GM19395 (cell line): ENCODE measurements around the gene MAML2.
A peak's percentile ranks its signal among the peaks of the same experiment; 100 is the strongest.

ENCODE experiments used
- ATAC-seq: cut with Tn5 transposase; IDR thresholded peaks from one replicate; pipeline ENCODE4 v1.9.1; 2021; ENCODE audit warnings: mild to moderate bottlenecking, moderate library complexity; ENCODE audit not compliant: unreplicated experiment

Gene MAML2

DNA sequence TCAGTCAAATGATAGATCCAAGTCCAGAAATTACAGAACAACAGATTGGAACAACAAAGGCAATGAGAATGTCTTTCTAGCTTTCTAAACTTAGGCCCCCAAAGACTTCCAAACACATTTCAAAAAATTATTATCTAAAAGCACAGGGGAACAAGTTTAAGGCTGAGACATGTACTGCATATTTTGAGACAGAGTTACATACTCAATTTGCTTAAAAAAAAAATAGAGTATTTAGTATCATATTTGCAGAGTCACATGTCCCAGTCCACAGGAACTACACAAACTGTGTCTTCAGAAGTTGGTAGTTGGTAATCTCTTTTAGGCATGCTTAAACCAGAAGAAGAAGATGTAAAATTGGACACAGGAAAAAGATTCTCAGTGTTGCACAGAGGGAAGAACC is 127.2 kb downstream of the MAML2 start:
- ATAC-seq, result no peak

DNA sequence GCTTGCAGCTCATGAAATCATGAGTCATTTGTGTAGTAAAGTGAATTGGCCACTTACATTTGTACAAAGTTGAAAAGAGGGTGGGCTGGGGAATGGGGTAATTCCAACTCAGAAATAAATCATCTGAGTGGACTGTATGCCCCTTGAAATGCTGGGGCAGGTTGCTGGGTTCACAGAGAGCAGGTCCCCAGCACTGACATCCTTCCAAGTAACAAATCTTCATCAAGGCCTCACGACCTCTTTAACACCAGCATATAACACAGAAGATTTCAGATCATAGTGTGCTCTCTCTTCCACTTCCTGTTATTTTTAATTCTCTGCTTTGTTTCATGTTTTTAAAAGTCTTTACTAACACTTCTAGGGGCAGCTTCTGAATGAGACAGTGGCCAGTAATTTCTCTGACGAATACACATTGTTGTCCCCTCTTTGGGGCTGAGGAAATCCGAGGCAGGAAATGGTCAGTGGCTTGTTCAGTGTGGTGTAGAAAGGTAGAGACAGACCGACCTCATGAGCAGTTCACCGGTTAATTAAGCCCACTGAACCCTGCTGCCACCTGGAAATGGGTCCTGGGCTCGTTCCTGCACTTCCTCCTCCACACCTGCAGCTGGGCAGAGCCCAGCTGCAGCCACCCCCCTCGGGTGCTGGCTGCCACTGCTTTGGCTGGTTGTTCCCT is 127.7 kb downstream of the MAML2 start:
- peak; percentile 86 for ATAC-seq

DNA sequence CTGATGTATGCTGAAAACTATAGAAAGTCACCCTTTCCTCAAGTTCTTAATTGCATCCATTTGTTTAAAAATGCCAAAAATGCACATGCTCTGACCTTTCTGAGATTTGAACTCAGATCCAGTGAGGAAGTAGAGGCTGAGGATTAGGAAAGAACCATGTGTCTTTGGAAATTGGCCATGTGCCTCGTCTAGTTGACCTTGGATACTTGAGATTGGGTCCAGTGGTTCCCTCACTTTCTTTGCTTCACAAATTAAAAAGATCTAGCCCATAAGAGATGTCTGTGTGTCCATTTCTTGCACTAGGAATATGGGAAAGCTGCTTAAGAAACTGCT is 128.3 kb downstream of the MAML2 start:
- ATAC-seq, result no peak

DNA sequence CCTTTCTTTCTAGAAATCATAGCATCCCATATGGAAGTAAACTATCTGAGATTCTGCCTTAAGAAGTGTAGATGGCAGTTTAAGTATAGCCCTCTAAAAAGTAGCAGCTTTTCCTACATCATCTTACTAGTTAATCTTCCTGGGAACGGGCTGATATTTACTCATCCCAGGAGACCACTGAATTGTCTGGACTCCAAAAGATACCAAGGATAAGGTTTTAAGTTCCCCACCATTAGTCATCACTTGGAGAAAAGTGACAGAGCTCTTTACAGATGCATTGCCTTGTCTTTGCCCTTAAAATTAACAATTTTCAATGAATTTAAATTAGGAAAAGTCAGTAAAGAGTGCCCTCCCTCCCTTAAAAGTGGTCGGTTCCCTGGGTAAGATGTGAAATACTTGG is 129.5 kb downstream of the MAML2 start:
- no peak for ATAC-seq

DNA sequence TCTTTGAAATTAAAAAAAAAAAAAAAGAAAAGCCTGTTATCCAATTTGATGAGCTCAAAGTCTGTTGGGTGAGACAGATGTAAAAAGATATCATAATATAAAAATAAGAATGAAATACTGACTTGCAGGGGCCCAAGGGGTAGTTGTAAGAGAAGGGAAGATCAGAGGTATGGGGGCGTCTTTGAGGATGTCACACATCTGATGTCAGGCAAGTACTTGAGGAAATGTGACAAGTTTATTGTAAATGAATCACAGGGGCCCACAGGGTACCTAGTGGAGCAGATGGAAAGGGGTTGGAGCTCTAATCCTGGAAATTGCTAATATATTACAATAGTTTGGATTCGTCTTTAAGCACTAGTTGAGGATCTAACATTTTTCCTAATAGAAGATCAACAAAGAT is 131.6 kb downstream of the MAML2 start:
- ATAC-seq, result no peak

DNA sequence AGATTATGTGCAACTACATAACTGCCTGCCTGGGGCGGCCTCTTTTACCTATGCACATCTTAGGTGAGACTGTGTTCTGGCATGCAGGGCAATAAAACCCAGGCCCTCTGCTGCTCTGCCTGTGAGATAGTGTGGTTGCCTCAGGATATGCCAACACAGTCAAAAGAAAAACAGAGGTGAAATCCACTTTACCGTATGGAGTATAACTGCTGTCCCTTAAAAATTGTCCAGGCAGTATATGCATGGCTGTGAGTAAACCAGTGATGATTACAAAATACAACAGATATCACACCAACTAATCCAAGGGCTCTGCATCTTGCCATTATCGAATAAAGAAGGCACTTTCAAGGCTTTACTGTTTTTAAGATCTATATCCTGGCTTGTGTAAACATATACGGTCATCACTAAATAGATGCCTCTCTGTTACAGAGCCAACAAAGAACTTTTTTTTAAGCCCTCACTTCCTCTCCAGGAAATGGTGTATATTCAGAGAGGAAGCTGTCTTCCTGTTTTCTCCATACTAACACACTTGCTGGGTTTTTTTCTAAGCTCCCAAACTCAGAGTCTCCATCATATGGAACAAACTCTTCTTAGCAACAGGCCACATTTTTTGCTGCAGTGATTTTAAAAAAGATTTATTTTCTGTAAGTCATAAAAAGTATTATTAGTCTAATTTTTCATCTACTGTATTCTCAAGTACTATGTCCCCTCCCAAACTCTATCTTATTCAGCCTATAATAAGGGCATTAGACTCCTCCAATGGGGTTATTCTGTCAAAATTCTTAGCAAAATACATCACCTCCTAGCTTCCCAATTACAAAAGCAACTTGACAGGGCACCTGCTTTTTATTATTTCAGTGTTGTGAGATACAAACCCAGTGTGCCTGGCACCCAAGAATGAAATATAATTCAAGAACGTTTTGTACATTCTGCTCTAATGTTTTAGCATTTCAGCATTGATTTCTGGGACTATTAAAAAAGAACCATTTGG is 135.2 kb downstream of the MAML2 start:
- ATAC-seq, result no peak

DNA sequence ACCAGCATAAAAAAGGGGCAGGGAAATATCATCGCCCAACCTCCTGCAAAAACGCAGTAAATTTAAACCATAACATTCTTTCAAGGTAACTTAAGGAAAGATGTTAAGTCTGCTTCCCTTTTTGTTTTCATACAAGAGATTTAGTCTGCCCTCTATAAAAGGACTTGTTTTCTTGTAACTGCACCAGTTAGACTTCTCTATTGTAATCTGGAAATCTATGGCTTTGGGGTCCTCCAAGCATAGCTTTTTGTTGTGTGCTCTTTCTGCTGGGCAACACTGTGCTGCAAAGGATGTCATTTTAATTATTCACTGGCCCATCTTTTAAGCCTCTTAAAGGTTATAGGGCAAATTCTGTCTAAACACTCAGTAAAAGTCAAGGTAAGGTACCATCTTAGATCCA is 136.0 kb downstream of the MAML2 start:
- ATAC-seq, result no peak

DNA sequence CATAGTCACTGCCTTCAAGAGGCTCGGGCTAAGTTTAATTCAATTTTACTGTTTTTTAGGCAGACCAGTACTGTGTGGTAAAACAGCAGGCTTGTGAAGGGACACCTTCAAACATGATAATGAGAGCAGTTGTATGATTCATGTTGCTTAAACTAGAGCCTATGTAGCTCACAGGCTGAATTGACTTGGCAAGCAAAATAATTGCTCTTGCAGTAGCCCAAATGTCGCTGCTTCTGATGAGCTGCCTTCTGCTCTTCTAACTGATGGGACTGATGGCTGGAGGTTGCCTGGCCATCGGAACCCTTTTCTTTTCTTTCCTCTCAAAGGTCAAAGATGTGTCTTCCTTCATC is 137.6 kb downstream of the MAML2 start:
- no peak for ATAC-seq

DNA sequence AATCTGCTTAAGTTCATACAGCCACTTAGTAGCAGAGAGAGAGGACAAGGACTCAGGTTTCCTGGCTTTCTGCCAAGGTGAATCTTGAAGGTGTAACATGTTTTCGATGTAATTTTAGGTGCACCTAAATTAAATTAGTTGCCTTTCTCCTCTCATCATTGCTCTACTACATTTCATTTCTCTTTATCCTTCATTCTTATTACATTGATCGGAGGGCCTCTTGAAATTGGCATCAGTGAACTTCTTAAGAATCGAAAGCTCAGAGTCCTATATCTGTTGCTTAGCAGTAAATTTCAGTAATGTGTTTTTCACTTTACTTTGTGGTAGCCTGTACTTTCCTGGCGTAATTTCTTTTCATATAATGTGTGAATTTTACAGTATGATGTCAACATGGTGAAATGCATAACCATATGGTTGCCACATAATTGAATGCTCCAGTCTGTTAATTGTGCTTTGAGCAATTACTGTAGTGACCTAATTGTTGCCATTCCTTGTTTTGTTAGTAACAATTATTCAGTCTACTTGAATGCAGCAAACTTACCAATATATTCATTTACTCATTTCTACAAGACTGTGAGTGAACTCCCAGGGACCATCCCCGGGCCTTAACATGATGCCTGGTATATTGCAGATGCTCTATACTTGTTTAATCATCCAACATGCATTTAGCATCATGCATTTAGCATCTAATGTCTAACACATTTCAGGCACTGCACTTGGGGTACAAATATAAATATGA is 138.1 kb downstream of the MAML2 start:
- ATAC-seq, result no peak

DNA sequence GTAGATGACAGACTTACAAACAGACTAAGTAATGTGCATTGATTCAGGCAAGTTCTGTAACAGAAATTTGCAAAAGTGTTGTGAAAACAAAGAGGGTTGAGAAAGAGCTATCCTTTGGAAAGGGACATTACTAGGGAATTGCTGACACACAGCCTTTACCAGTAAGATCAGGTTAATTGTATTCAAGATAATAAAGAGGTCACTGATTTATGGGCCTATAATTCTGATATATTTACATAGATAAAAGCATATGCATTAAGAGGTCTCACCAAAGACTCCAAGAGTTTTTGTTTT is 138.7 kb downstream of the MAML2 start:
- ATAC-seq, result no peak

DNA sequence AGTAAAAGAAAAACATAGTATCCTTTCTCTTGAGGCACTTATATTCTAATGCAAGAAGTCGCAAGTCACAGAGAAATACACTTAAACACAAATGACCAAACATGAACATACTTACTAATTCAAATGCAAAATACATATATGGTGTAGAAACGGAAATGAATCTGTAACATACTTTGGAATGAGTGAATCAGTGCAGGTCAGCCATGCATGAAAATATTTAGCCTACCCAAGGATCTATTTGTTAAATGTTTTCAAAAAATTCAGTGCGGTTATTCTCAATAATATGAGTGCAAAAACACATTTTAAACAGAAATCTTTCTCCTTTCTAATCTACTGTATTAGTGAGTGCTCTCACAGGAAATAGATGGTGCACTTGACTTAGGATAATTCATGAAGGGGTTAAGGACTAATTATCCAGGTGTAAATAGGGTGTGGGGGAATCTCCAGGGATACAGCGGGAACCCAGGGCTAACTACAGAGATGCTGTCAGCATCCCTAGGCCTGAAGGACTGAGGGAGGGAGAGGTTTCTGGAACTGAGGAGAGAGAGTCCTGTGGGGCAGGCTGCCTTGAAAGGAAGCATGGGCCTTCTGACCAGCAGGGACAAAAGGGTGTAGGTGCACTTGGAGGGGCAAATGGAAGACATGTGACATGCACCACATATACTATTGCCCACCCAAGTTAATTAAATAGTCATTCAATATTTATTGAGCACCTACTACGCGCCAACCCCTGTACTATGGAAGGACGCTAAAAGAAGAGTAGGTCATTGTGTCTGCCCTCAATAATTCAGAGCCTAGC is 139.2 kb downstream of the MAML2 start:
- no peak for ATAC-seq

DNA sequence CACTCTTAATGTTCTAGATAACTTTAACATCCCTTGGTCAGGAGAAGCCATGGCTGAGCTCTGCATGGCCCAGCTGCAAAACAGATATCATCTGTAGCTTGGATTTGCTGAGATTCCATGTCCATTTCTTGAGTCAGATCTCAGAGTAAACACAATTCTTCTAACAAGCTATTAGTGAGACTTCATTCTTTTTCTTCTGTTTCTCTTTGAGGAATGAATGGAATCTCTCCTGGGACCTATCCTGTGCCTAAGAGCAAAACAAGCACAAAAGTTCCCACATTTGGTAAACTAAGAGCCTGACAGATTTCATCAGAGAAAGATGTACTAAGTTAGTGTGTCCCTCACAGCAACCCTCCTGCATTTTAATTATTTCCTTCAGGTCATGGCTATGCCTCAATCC is 142.8 kb downstream of the MAML2 start:
- no peak for ATAC-seq

DNA sequence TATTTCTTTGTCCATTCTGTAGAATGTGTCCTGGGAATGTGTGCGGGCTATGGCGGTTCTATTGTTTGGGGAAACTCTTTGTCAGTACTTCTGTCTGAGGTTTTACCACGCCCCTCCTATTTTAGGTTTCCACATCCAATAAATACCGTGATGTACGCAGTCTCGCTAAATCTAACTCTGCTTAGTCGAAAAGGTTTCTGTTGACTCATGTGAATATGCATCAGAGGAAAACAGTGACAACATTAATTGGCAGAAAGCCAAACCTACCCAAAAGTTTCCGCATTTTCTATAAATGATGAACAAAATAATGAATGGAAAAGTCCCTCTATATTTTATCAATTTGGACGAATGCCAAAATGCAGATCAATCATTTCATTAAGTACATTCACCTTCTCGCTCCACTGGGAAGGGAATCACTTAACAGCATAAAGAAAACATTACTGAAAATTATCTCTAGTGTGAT is 143.4 kb downstream of the MAML2 start:
- ATAC-seq, result no peak

DNA sequence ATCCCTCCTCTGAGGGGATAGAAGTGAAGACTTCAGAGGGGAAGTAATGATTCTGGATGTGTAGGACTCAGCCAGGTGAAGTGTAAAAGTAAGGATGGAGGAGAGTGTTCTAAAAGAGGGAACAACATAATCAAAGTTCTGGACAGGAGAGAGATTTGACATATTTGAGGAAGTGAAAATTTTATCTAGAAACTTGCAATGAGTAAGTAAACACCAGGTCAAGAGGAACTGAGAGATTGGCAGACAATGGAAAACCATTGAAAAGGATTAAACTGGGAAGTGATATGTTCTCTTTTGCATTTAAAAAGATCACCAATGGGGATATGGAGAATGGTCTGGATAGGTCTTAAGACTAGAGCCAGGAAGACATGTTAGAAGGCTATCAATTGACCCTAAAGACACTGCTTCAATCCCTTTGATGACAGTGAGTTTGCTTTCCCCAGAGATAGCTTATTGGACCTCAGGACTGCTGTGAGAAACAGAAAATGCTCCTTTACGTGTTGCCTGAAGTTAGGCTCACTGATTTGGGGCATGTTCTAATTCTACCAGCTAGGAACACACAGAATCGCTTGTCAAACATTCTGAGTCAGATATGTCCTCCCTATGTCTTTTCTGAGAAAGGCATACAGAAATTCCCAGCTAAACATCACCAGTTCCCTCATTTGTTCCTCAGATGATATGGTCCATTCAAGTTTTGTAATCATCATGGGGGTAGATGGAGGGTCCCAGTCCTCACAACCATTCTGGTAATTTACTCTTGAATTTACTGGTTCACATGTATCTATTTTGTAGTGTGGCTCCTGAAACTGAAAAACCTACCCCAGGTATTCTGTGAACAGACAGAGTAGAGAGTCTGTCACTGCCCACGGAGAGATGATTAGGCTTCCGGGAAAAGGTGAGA is 144.9 kb downstream of the MAML2 start:
- ATAC-seq, result peak; percentile 84

DNA sequence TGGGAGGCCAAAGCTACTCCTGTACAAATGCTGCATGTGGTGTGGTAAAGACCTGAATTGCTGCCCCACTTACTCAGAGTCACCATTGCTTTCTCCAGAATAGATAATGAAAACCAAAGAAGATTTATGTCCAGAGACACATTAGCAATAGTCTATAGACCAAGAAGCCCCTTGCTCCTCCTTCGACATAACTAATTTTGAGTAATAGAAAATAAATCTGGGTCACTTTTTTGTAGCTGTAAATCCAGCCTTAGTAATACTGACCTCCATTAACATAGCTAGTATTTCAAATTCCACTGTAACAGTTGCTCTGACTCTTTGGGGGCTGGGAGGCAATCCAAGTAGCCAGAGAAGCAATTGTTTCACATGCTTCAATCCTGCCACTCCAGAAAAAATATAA is 145.9 kb downstream of the MAML2 start:
- no peak for ATAC-seq

DNA sequence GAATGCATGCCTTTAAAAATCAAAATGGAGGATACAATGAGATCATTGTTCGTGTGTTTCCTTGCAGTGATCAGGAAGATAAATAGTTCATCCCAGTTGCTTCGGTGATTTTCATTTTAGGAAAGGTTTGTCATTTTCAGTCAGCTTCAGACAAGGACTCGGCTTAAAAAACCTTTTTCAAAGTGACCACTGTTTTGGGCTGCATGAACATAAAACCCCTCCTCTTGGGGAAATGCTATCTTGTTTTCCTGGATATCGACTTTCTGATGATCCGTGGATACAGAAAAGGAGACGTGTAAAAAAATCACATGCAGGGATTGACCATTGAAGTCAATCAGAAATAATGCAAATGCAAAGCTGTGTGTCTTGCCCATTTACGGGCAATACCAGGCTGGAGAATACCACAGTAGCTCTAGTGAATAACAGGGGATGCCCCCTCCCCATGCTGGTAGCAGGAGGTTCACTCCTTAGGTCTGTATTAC is 146.8 kb downstream of the MAML2 start:
- no peak for ATAC-seq

DNA sequence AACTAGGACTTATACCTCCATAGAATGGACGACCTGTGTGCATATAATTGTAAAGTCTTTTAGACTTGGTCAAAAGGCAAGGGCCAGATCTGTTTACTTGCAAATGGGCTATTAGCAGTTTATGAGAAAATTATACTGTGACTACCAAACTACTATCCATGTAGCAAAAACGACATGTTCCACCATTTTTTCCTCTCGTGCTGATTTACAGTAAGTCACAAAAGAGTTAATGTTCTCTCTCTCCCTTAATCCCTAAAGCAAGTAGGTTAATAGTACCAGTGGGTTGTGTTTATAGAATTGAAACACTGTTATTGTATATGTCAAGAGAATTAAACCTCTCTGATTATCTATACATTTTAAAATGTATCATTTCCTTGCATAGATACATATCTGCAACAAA is 147.3 kb downstream of the MAML2 start:
- ATAC-seq, result no peak

DNA sequence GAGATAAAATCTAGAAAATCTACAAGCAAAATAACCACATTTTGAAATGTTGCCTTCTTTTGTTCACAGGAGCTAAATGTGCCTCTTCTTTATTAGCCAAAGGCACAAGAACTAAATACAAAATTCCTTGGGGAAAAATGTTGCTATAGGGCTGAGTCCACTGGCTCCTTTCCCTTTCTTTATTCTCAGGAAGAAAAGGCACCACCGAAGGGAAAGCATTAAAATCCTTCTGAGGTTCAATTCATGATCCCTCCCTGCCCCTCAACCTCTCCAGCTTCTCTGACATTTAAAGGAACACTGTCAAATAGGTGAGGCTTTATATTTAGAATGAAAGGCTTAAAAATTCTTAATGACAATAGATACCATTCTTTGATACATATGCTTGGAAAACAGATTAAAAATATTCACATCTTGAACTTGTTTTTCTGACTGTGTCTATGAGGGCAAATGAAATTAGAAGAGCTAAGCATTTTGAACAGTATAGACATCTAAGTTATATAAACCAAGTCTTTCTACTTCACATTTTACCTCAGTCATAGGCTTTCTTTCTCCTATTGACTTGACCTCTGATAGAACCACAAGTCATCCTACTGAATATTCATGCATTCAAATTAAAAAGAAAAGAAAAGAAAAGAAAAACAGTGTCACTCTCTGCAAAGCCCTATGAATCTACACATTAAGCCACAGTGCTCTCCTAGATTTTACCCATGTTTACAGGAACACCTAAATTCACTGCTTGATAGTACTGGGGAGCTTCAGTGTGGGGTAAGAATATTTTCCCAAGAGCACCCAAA is 148.2 kb downstream of the MAML2 start:
- no peak for ATAC-seq
